ENCODE data around the gene TRAP1.

DNA sequence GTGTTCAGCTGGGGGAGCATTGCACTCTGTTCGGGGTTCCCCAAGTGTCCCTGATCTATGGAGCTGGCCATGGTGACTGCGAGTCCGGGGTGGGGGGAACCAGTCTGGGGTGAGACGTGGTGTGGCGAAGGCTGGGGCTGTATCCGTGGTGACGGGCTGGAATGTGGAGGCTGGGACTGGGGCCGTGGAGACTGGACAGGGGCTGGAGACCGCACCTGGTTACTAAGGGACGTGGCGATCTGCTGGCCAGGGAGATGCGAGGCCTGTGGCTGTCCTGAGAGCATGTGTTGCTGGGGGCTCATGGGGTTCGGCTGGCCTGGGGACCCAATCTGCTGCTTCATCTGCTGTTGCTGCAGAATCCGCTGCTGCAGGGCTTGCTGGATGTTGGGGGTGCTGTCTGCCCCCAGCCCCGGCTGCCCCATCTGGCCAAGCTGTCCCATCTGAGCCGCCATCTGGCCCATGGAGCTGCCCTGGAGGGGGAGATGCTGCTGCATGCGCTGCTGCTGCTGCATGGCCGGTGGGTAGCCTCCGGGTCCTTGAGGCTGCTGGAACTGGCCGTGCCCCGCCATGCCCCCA lies 10.6 kb upstream of the TRAP1 start:
- TF ChIP-seq, protein P1, sequence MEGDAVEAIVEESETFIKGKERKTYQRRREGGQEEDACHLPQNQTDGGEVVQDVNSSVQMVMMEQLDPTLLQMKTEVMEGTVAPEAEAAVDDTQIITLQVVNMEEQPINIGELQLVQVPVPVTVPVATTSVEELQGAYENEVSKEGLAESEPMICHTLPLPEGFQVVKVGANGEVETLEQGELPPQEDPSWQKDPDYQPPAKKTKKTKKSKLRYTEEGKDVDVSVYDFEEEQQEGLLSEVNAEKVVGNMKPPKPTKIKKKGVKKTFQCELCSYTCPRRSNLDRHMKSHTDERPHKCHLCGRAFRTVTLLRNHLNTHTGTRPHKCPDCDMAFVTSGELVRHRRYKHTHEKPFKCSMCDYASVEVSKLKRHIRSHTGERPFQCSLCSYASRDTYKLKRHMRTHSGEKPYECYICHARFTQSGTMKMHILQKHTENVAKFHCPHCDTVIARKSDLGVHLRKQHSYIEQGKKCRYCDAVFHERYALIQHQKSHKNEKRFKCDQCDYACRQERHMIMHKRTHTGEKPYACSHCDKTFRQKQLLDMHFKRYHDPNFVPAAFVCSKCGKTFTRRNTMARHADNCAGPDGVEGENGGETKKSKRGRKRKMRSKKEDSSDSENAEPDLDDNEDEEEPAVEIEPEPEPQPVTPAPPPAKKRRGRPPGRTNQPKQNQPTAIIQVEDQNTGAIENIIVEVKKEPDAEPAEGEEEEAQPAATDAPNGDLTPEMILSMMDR (IDR thresholded peaks at IDR 0.05; ENCODE audit: low read depth, low read length) = no peak
- TF ChIP-seq EZH2phosphoT487 (IDR thresholded peaks at IDR 0.05; ENCODE audit: low read depth) = no peak
